Bronchus fibroblast of lung (primary cell): ENCODE data around the gene ESR1. TPM values are rescaled to one million over a fixed set of nuclear protein-coding genes. Genes with fewer than 3 reads are reported as not detected.

ENCODE experiments used
- total RNA-seq: library from RNA; depleted of rRNA; stranded (reverse); fragments of >200 nt; gene quantifications from 2 replicates; pipeline ENCODE4 v1.2.3, GENCODE V29; 2015

ESR1 gene
- total RNA-seq = under 0.01 TPM in 2 replicates

GRCh38 chr6:151807513-151808370, at the start of gene ESR1:
Gene ESR1 (plus strand): TSS chr6:151807682. CDS start chr6:151807913, 231 bp downstream.

